Central memory CD8-positive, alpha-beta T cell (primary cell): Measurements from ENCODE around the gene PLCD1.
"Not testable (repeated sequence)": the region's sequence is repeated elsewhere in the genome, so short reads cannot be mapped to it uniquely, and the experiment has no call there.

ENCODE experiments used
- ATAC-seq: fragments of 150-1000 bp; cut with Tn5 transposase; replicated peaks from 2 replicates; pipeline ENCODE4 v1.10.0; 2022; ENCODE audit warnings: mild to moderate bottlenecking, moderate FRiP score, moderate number of reproducible peaks; ENCODE audit not compliant: poor library complexity, severe bottlenecking; ENCODE audit errors: extremely low read depth
- DNase-seq, 2 donors: peaks; one replicate each; pipeline ENCODE4 v3.0.0; 2021; ENCODE audit warnings: low spot score in 2 of 2
- H3K27ac Mint-ChIP-seq: one replicate; pipeline ENCODE4 v1.8.0; 2022; ENCODE audit warnings: low read depth, mild to moderate bottlenecking, moderate library complexity, mixed read lengths
- H3K27me3 Mint-ChIP-seq: one replicate; pipeline ENCODE4 v1.8.0; 2022; ENCODE audit warnings: mixed read lengths
- H3K36me3 Mint-ChIP-seq: one replicate; pipeline ENCODE4 v1.8.0; 2022; ENCODE audit warnings: mild to moderate bottlenecking, moderate library complexity, mixed read lengths; ENCODE audit not compliant: insufficient read depth
- H3K4me1 Mint-ChIP-seq: one replicate; pipeline ENCODE4 v1.8.0; 2022; ENCODE audit warnings: mixed read lengths
- H3K4me3 Mint-ChIP-seq: one replicate; pipeline ENCODE4 v1.8.0; 2022; ENCODE audit warnings: mild to moderate bottlenecking, moderate library complexity, mixed read lengths
- H3K9me3 Mint-ChIP-seq: one replicate; pipeline ENCODE4 v1.8.0; 2022; ENCODE audit warnings: mixed read lengths

Gene PLCD1

GRCh38 chr3:38049358-38050126 is 20.1 kb upstream of the PLCD1 start:
- Mint-ChIP-seq H3K9me3 (no peaks in the 10 kb centered on the region), H3K4me1 (no peaks in the 10 kb centered on the region), H3K27me3 (no peaks in the 10 kb centered on the region), H3K27ac (no peak overlapping the region), H3K4me3 (no peak overlapping the region), H3K36me3 (peaks cover 4% of the 10 kb centered on the region)
- ATAC-seq (no peak), DNase-seq (no peak)

GRCh38 chr3:38047896-38048295 is 18.5 kb upstream of the PLCD1 start:
- ATAC-seq (no peak), DNase-seq (no peak)
- no peaks in the 10 kb centered on the region for H3K4me1 Mint-ChIP-seq
- no peak overlapping the region for H3K27ac Mint-ChIP-seq
- H3K27me3 Mint-ChIP-seq = no peaks in the 10 kb centered on the region
- H3K9me3 Mint-ChIP-seq = no peaks in the 10 kb centered on the region
- peaks cover 4% of the 10 kb centered on the region for H3K36me3 Mint-ChIP-seq
- H3K4me3 Mint-ChIP-seq = no peak overlapping the region

DNA sequence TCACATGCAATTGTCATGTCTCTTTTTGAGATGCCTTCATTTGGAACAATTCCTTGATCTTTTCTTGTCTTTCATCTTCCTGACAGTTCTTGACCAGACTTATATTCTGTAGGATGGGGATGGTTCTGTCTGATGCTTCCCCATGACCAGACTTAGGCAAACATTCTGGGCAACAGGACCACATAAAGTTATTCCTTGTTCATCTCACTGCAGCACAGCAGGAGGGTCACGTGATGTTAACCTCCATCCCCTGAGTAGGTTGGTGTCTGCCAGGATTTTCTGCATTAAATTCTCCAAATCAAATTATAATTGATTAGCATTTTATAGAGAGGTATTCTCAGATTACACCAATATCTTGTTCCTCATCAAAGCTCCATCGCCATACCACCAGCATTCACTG is 17.4 kb upstream of the PLCD1 start:
- no peaks in the 10 kb centered on the region for H3K4me1 Mint-ChIP-seq
- no peak overlapping the region for H3K27ac Mint-ChIP-seq
- H3K4me3 Mint-ChIP-seq = no peak overlapping the region
- H3K9me3 Mint-ChIP-seq = no peaks in the 10 kb centered on the region
- no peaks in the 10 kb centered on the region for H3K27me3 Mint-ChIP-seq
- DNase-seq = no peak
- H3K36me3 Mint-ChIP-seq = peaks cover 4% of the 10 kb centered on the region
- no peak for ATAC-seq

GRCh38 chr3:38046027-38046426 is 16.6 kb upstream of the PLCD1 start:
- H3K27ac Mint-ChIP-seq = no peak overlapping the region
- H3K27me3 Mint-ChIP-seq = no peaks in the 10 kb centered on the region
- no peak for ATAC-seq
- H3K9me3 Mint-ChIP-seq = no peaks in the 10 kb centered on the region
- no peaks in the 10 kb centered on the region for H3K4me1 Mint-ChIP-seq
- DNase-seq = no peak
- peaks cover 4% of the 10 kb centered on the region for H3K36me3 Mint-ChIP-seq
- H3K4me3 Mint-ChIP-seq = no peak overlapping the region

DNA sequence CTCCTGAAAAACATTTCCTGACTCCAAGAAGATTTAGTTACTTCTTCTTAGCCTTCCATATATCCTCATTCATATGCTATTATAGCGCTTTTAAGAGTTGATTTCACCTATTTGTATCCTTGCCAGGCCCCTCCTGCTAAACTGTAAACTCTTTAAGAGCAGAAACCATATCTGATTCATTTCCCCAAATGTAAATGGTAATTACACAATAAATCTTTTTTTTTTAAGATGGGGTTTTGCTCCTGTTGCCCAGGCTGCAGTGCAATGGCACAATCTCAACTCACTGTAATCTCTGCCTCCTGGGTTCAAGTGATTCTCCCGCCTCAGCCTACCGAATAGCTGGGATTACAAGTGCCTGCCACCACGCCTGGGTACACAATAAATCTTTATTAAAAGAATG is 14.0 kb upstream of the PLCD1 start:
- H3K9me3 Mint-ChIP-seq = peaks cover 3% of the 10 kb centered on the region
- ATAC-seq = no peak
- no peak overlapping the region for H3K4me3 Mint-ChIP-seq
- DNase-seq = no peak
- peaks cover 20% of the 10 kb centered on the region for H3K36me3 Mint-ChIP-seq
- H3K4me1 Mint-ChIP-seq = peaks cover 18% of the 10 kb centered on the region
- H3K27ac Mint-ChIP-seq = no peak overlapping the region
- H3K27me3 Mint-ChIP-seq = no peaks in the 10 kb centered on the region

- ATAC-seq (no peak), DNase-seq (no peak)
- H3K9me3 Mint-ChIP-seq = peaks cover 8% of the 10 kb centered on the region
- peak overlapping the region; percentile 98 for H3K27ac Mint-ChIP-seq
- H3K4me3 Mint-ChIP-seq = peak overlapping the region; percentile 70
- no peaks in the 10 kb centered on the region for H3K27me3 Mint-ChIP-seq
- peaks cover 33% of the 10 kb centered on the region for H3K4me1 Mint-ChIP-seq
- H3K36me3 Mint-ChIP-seq = peaks cover 19% of the 10 kb centered on the region
Measured at GRCh38 chr3:38040401-38040800, 11.0 kb upstream of the PLCD1 start.

DNA sequence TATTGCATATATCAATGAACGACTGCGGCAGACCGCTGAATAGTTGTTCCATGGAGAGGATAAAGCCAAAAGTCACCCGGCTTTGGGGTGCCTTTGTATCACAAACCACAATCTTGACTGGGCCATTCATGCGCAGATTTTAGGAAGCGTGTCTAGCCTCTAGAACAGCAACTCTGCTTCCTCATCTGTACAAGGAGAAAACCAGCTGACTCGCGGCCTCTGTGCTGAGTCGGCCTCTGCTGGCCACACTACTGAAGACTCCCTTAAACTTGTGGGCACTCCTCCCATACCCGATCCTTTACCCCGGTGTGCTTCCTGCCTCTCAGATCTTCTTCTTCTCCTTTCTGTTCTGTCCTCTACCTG is 10.4 kb upstream of the PLCD1 start:
- DNase-seq (peak; percentile 38 to 44), ATAC-seq (peak; percentile 28)
- peaks cover 8% of the 10 kb centered on the region for H3K9me3 Mint-ChIP-seq
- peaks cover 33% of the 10 kb centered on the region for H3K4me1 Mint-ChIP-seq
- H3K27me3 Mint-ChIP-seq = no peaks in the 10 kb centered on the region
- H3K27ac Mint-ChIP-seq = peak overlapping the region; percentile 98
- H3K4me3 Mint-ChIP-seq = peak overlapping the region; percentile 70
- H3K36me3 Mint-ChIP-seq = peaks cover 19% of the 10 kb centered on the region

DNA sequence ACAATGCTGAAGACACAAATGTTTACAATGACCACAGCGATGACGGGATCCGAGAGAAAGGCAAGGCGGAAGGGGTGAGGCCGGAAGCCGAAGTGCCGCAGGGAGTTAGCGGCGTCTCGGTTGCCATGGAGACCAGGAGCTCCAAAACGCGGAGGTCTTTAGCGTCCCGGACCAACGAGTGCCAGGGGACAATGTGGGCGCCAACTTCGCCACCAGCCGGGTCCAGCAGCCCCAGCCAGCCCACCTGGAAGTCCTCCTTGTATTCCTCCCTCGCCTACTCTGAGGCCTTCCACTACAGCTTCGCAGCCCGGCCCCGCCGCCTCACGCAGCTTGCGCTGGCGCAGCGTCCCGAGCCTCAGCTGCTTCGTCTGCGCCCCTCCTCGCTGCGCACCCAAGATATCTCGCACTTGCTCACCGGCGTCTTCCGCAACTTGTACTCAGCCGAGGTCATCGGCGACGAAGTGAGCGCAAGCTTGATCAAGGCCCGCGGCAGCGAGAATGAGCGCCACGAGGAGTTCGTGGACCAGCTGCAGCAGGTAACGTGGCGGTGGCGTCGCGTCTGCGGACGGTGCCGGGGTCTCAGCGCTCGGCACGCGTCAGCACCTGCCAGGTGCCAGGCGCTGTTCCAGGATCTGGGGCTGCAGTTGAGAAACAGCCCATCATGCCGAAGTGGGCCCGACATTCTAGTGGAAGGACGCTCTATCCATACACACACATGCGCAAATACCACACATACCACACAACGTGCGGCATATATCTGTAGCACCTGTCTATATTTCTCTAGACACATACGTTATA is 9.9 kb upstream of the PLCD1 start, which contains the start of gene DLEC1:
DLEC1 (plus strand) TSS at position 108 of the 798 bp plus-strand sequence; CDS start at position 126, 18 bp downstream.
- H3K36me3 Mint-ChIP-seq = peaks cover 19% of the 10 kb centered on the region
- no peaks in the 10 kb centered on the region for H3K27me3 Mint-ChIP-seq
- peak within 1 kb of the TSS; percentile 70 for H3K4me3 Mint-ChIP-seq
- peak within 1 kb of the TSS; percentile 98 for H3K27ac Mint-ChIP-seq
- ATAC-seq = peak; percentile 76
- peaks cover 8% of the 10 kb centered on the region for H3K9me3 Mint-ChIP-seq
- DNase-seq = peak; percentile 73 to 83
- H3K4me1 Mint-ChIP-seq = peaks cover 33% of the 10 kb centered on the region

DNA sequence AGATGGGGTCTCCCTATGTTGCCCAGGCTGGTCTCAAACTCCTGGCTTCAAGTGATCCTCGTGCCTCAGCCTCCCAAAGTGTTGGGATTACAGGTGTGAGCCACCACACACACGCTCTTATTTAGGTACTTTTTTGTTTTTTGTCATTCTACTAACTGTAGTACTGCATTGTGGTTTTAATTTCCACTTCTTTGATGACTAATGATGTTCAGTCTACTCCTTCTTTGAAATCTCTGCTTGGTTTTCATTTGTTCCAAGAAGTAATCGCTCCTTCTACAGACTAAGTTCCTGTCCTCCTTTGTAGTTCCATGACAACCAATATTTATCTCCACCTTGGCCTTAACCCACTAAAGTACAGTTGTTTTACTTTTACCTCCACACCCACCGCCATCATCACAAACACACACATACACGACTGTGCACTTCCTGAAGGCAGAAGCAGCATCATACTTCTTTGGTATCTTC is 9.0 kb upstream of the PLCD1 start:
- Mint-ChIP-seq H3K4me3 (peak overlapping the region; percentile 70), H3K36me3 (peaks cover 19% of the 10 kb centered on the region), H3K27me3 (no peaks in the 10 kb centered on the region), H3K4me1 (peaks cover 34% of the 10 kb centered on the region), H3K9me3 (peaks cover 8% of the 10 kb centered on the region), H3K27ac (peak overlapping the region; percentile 98)
- DNase-seq (no peak), ATAC-seq (peak; percentile 35)

DNA sequence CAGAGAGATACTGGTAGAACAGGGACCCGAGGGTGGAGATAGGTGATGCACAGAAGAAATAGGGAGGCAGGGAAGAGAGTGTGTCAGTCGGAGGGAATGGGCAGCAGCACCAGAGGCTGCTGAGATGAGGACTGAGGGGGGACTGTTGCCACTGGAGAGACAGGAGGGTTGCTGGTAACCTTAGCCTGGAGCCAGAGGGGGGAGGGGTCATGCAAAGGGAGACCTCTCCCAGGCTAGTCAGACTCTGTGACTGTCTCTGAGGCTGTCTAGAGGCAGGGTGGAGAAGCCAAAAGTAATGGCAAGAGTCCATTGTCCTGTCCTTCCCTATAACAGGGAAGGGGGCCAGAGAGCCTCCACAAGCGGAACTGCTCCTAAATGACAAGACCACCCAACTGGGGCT is 7.5 kb upstream of the PLCD1 start:
- H3K36me3 Mint-ChIP-seq = peaks cover 19% of the 10 kb centered on the region
- DNase-seq = no peak
- H3K9me3 Mint-ChIP-seq = peaks cover 8% of the 10 kb centered on the region
- no peak overlapping the region for H3K4me3 Mint-ChIP-seq
- no peak for ATAC-seq
- no peaks in the 10 kb centered on the region for H3K27me3 Mint-ChIP-seq
- peak overlapping the region; percentile 81 for H3K27ac Mint-ChIP-seq
- H3K4me1 Mint-ChIP-seq = peaks cover 43% of the 10 kb centered on the region

DNA sequence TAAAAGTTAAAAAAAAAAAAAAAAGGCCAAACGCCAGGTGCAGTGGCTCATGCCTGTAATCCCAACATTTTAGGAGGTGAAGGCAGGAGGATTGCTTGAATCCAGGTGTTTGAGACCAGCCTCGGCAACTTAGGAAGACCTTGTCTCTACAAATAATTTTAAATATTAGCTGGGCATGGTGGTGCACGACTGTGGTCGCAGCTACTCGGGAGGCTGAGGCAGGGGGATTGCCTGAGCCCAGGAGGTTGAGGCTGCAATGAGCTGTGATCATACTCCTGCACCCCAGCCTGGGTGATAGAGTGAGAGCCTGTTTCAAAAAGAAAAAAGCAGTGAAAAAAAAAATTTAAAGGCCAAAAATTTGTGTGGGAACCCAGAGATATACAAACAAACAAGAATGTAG is 6.8 kb upstream of the PLCD1 start:
- Mint-ChIP-seq H3K4me3 (no peak overlapping the region), H3K27ac (peak overlapping the region; percentile 81), H3K9me3 (peaks cover 8% of the 10 kb centered on the region), H3K27me3 (no peaks in the 10 kb centered on the region), H3K36me3 (peaks cover 19% of the 10 kb centered on the region), H3K4me1 (peaks cover 49% of the 10 kb centered on the region)
- no peak for ATAC-seq
- no peak for DNase-seq

GRCh38 chr3:38034335-38034734 is 4.9 kb upstream of the PLCD1 start:
- not testable (repeated sequence) for DNase-seq, H3K4me3 Mint-ChIP-seq, ATAC-seq, H3K9me3 Mint-ChIP-seq, H3K27me3 Mint-ChIP-seq, H3K27ac Mint-ChIP-seq
- Mint-ChIP-seq H3K4me1 (peaks cover 45% of the 10 kb centered on the region), H3K36me3 (peaks cover 11% of the 10 kb centered on the region)

GRCh38 chr3:38033586-38033985 is 4.1 kb upstream of the PLCD1 start:
- H3K4me1 Mint-ChIP-seq = peaks cover 40% of the 10 kb centered on the region
- DNase-seq, ATAC-seq, H3K27ac Mint-ChIP-seq, H3K9me3 Mint-ChIP-seq, H3K36me3 Mint-ChIP-seq, H3K27me3 Mint-ChIP-seq, H3K4me3 Mint-ChIP-seq: not testable (repeated sequence)
